B cell (primary cell): Measurements from ENCODE around the gene PSMG1. TPM values are rescaled to one million over a fixed set of nuclear protein-coding genes. Genes with fewer than 3 reads are reported as not detected.
A peak's percentile ranks its signal among the peaks of the same experiment; 100 is the strongest.

Experiments used
- ATAC-seq: fragments of 200-7000 bp; cut with Tn5 transposase; one replicate; pipeline ENCODE4 v1.10.0; 2021; ENCODE audit warnings: low read depth, mild to moderate bottlenecking, moderate number of reproducible peaks, moderate library complexity
- CTCF ChIA-PET: fragments of 350-600 bp; sonication (Branson Sonifier 250); formaldehyde crosslinking; loops from one replicate; lab custom pipeline; 2021; ENCODE audit warnings: antibody characterized with exemption, inconsistent platforms; lab: Charles Lee
- POLR2A ChIA-PET: fragments of 350-600 bp; sonication (Branson Sonifier 250); formaldehyde crosslinking; loops from one replicate; lab custom pipeline; 2021; ENCODE audit warnings: antibody characterized with exemption; lab: Charles Lee
- DNase-seq: peaks from one replicate; pipeline ENCODE4 v3.0.0; 2013
- H2AFZ ChIP-seq: 2 replicates; pipeline ENCODE4 v1.6.1; 2012; ENCODE audit warnings: mild to moderate bottlenecking, low read depth, low read length; ENCODE audit not compliant: insufficient read depth, poor library complexity, severe bottlenecking
- H3K27ac ChIP-seq, 2 donors: 1 replicate in 1 of 2; 2 replicates in 1 of 2; pipeline ENCODE4 v1.5.1; 2012 to 2013; ENCODE audit warnings: low read length in 2 of 2, mild to moderate bottlenecking in 2 of 2, moderate library complexity in 1 of 2
- H3K27me3 ChIP-seq, 4 experiments: fragments of 200-600 bp in 1 of 4; sonication (generic) in 1 of 4; replicated peaks in 1 of 4; 1 replicate in 2 of 4; 2 replicates in 2 of 4; pipeline versions ENCODE4 v1.6.1 to v1.7.0; 2013 to 2016; ENCODE audit warnings: low read length in 3 of 4, mild to moderate bottlenecking in 2 of 4, mixed read lengths in 1 of 4, moderate library complexity in 1 of 4; ENCODE audit not compliant: insufficient read depth in 4 of 4, control insufficient read depth in 3 of 4; ENCODE audit errors: control extremely low read depth in 1 of 4
- H3K36me3 ChIP-seq, 2 experiments: replicated peaks in 1 of 2; 1 replicate in 1 of 2; 2 replicates in 1 of 2; pipeline versions ENCODE4 v1.6.1 to v1.7.1; 2013; ENCODE audit warnings: low read length in 1 of 2; ENCODE audit not compliant: insufficient read depth in 2 of 2, control insufficient read depth in 1 of 2; ENCODE audit errors: control extremely low read depth in 1 of 2, extremely low read depth in 1 of 2
- H3K4me1 ChIP-seq, 2 donors: fragments of 200-600 bp in 1 of 2; sonication (generic) in 1 of 2; 1 replicate in 1 of 2; 2 replicates in 1 of 2; pipeline versions ENCODE4 v1.5.1 to v1.6.1; 2013 to 2017; ENCODE audit warnings: low read length in 2 of 2; ENCODE audit not compliant: control insufficient read depth in 2 of 2, insufficient read depth in 2 of 2
- H3K4me2 ChIP-seq: replicated peaks from 2 replicates; pipeline ENCODE3; 2012; ENCODE audit warnings: mild to moderate bottlenecking, low read depth, low read length; ENCODE audit not compliant: poor library complexity, severe bottlenecking
- H3K4me3 ChIP-seq, 5 experiments: fragments of 200-600 bp in 1 of 5; sonication (generic) in 1 of 5; 1 replicate in 3 of 5; 2 replicates in 2 of 5; pipeline versions ENCODE4 v1.5.1 to v1.7.0; 2011 to 2016; ENCODE audit warnings: low read length in 4 of 5, mild to moderate bottlenecking in 4 of 5, low read depth in 2 of 5, control low read depth in 1 of 5, moderate library complexity in 1 of 5; ENCODE audit not compliant: insufficient read depth in 1 of 5; ENCODE audit errors: control extremely low read depth in 1 of 5, extremely low read depth in 1 of 5
- H3K79me2 ChIP-seq: fragments of 200-600 bp; sonication (generic); one replicate; pipeline ENCODE4 v1.6.0; 2016; ENCODE audit warnings: low read length; ENCODE audit not compliant: control insufficient read depth, insufficient read depth
- H3K9ac ChIP-seq: fragments of 200-600 bp; sonication (generic); 2 replicates; pipeline ENCODE4 v1.6.1; 2017; ENCODE audit warnings: mild to moderate bottlenecking, low read length, moderate library complexity
- H3K9me3 ChIP-seq, 3 donors: one replicate each; pipeline versions ENCODE4 v1.6.1 to v1.7.1; 2013; ENCODE audit warnings: low read length in 2 of 3; ENCODE audit not compliant: control insufficient read depth in 2 of 3, insufficient read depth in 1 of 3; ENCODE audit errors: control extremely low read depth in 1 of 3
- H4K20me1 ChIP-seq: 2 replicates; pipeline ENCODE4 v1.6.0; 2012; ENCODE audit warnings: mild to moderate bottlenecking, low read length; ENCODE audit not compliant: insufficient read depth, control insufficient read depth, poor library complexity, severe bottlenecking
- H3K27ac Mint-ChIP-seq: one replicate; pipeline ENCODE4 v1.8.0; 2021; ENCODE audit warnings: mixed read lengths
- H3K27me3 Mint-ChIP-seq: one replicate; pipeline ENCODE4 v1.8.0; 2021; ENCODE audit warnings: mixed read lengths
- H3K4me1 Mint-ChIP-seq: one replicate; pipeline ENCODE4 v1.8.0; 2021; ENCODE audit warnings: mixed read lengths
- H3K4me3 Mint-ChIP-seq: one replicate; pipeline ENCODE4 v1.8.0; 2021; ENCODE audit warnings: mixed read lengths
- H3K9me3 Mint-ChIP-seq: one replicate; pipeline ENCODE4 v1.8.0; 2022; ENCODE audit warnings: mixed read lengths; ENCODE audit not compliant: insufficient read depth
- EZH2 ChIP-seq: IDR thresholded peaks from 2 replicates; pipeline ENCODE4 v1.6.1; 2012; ENCODE audit warnings: borderline replicate concordance, low read depth, mild to moderate bottlenecking, moderate library complexity, low read length; ENCODE audit not compliant: insufficient read depth, poor library complexity, severe bottlenecking
- WGBS: methylation state at CpG from one replicate; pipeline ENCODE4 v1.1.5; 2013; ENCODE audit warnings: missing lambda C conversion rate; ENCODE audit not compliant: insufficient coverage; 5-methylcytosine and 5-hydroxymethylcytosine counted together
- intact Hi-C: fragments of 100-400 bp; cut with micrococcal nuclease; formaldehyde crosslinking; loops from one replicate; pipeline ENCODE4 v1.10.0; 2022
- polyA plus RNA-seq: library from polyadenylated mRNA; depleted of rRNA; stranded (reverse); fragments of >200 nt; gene quantifications from 2 replicates; pipeline ENCODE4 v1.2.3, GENCODE V29; 2012
- total RNA-seq, 2 donors: library from RNA; stranded (reverse); fragments of 120-200 nt in 1 of 2; gene quantifications; 1 replicate in 1 of 2; 2 replicates in 1 of 2; pipeline versions ENCODE4 v1.2.3 to v1.2.4, GENCODE V29; 2013 to 2022
- TF ChIP-seq, protein P1 (sequence below): fragments of 200-600 bp; IDR thresholded peaks from one replicate; pipeline ENCODE4 v1.8.0; 2022; ENCODE audit warnings: antibody characterized with exemption, mild to moderate bottlenecking

The PSMG1 gene
- total and polyA plus RNA-seq, 2 donors (not counting 1 experiment from before 2014, with no cell fraction given) = 8.6 to 10.4 TPM

GRCh38 chr21:39208624-39209333, 25.5 kb upstream of the PSMG1 start:
- no peaks in the 10 kb centered on the region for H3K27me3 Mint-ChIP-seq

DNA sequence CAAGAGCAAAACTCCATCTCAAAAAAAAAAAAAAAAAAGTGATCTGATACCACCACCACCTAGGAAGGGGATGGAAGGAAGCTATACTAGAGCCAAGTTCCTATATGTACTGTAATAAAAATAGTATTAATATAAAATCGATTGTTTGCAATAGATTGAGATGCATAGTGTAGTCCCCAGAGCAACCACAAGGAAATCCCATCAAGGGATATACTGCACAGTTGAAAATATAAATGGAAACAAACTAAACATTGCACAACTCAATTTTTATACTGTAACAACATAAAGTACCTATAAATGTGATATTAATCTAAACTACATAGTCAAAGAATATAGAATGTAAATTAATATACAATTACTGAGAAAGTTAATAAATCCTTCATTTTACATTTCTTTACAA, 20.9 kb upstream of the PSMG1 start:
- Histone ChIP-seq H3K27ac (no peak overlapping the region), H3K4me1 (no peaks in the 10 kb centered on the region), H2AFZ (no peak overlapping the region), H3K4me3 (no peak overlapping the region), H3K9ac (no peak overlapping the region), H4K20me1 (no peaks in the 10 kb centered on the region), H3K36me3 (peaks cover 18 to 72% of the 10 kb centered on the region in 2 experiments), H3K27me3 (no peaks in the 10 kb centered on the region), H3K9me3 (no peaks in the 10 kb centered on the region), H3K4me2 (no peak overlapping the region), H3K79me2 (no peaks in the 10 kb centered on the region)
- WGBS = no CpG with 5 or more reads among the region's 1 CpG
- Mint-ChIP-seq H3K4me1 (no peaks in the 10 kb centered on the region), H3K27me3 (no peaks in the 10 kb centered on the region), H3K27ac (no peak overlapping the region), H3K9me3 (no peaks in the 10 kb centered on the region), H3K4me3 (no peak overlapping the region)
- TF ChIP-seq, protein P1, sequence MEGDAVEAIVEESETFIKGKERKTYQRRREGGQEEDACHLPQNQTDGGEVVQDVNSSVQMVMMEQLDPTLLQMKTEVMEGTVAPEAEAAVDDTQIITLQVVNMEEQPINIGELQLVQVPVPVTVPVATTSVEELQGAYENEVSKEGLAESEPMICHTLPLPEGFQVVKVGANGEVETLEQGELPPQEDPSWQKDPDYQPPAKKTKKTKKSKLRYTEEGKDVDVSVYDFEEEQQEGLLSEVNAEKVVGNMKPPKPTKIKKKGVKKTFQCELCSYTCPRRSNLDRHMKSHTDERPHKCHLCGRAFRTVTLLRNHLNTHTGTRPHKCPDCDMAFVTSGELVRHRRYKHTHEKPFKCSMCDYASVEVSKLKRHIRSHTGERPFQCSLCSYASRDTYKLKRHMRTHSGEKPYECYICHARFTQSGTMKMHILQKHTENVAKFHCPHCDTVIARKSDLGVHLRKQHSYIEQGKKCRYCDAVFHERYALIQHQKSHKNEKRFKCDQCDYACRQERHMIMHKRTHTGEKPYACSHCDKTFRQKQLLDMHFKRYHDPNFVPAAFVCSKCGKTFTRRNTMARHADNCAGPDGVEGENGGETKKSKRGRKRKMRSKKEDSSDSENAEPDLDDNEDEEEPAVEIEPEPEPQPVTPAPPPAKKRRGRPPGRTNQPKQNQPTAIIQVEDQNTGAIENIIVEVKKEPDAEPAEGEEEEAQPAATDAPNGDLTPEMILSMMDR = peak; percentile 29
- TF ChIP-seq EZH2 = no peak
- intact Hi-C loops = no loop called here
- CTCF ChIA-PET = no interaction called here
- DNase-seq = no peak
- no peak for ATAC-seq
- POLR2A ChIA-PET = no interaction called here

More at GRCh38 chr21:39208624-39209333, 25.5 kb upstream of the PSMG1 start:
- no peak overlapping the region for H3K27ac Mint-ChIP-seq
- Histone ChIP-seq H3K9me3 (no peaks in the 10 kb centered on the region), H2AFZ (no peak overlapping the region), H3K27me3 (no peaks in the 10 kb centered on the region), H3K4me2 (no peak overlapping the region), H3K79me2 (no peaks in the 10 kb centered on the region), H3K4me1 (no peaks in the 10 kb centered on the region), H3K36me3 (peaks cover 19 to 77% of the 10 kb centered on the region in 2 experiments), H3K4me3 (no peak overlapping the region), H3K27ac (no peak overlapping the region), H4K20me1 (no peaks in the 10 kb centered on the region), H3K9ac (no peak overlapping the region)
- POLR2A ChIA-PET = no interaction called here
- WGBS = 90% methylated on average over 1 of the region's 6 CpGs
- ATAC-seq = no peak
- H3K4me3 Mint-ChIP-seq = no peak overlapping the region
- DNase-seq = no peak
- no peaks in the 10 kb centered on the region for H3K9me3 Mint-ChIP-seq
- intact Hi-C loops = no loop called here
- CTCF ChIA-PET = interaction anchor here (0.6 kb wide), 1 partner anchor 12 kb away, joined by 3 read pairs; no protein-coding TSS in a partner anchor
- no peak for TF ChIP-seq EZH2
- TF ChIP-seq, protein P1 = no peak
- no peaks in the 10 kb centered on the region for H3K4me1 Mint-ChIP-seq
